Neural crest cell (in vitro differentiated cells): Measurements from ENCODE around the gene PITPNM1. TPM values are rescaled to one million over a fixed set of nuclear protein-coding genes. Genes with fewer than 3 reads are reported as not detected.

ENCODE experiments used
- DNase-seq: peaks from one replicate; pipeline ENCODE4 v3.0.0; 2021; ENCODE audit warnings: low read depth, mixed read lengths, low spot score
- H3K27ac Mint-ChIP-seq: one replicate; pipeline ENCODE4 v1.8.0; 2021; ENCODE audit warnings: mild to moderate bottlenecking, mixed read lengths; ENCODE audit not compliant: unreplicated experiment
- H3K27me3 Mint-ChIP-seq: 2 replicates; pipeline ENCODE4 v1.8.0; 2021; ENCODE audit warnings: low read depth, mild to moderate bottlenecking, mixed read lengths
- H3K36me3 Mint-ChIP-seq: 2 replicates; pipeline ENCODE4 v1.8.0; 2021; ENCODE audit warnings: low read depth, mild to moderate bottlenecking, mixed read lengths
- H3K4me1 Mint-ChIP-seq: 2 replicates; pipeline ENCODE4 v1.8.0; 2021; ENCODE audit warnings: mixed read lengths
- H3K4me3 Mint-ChIP-seq: one replicate; pipeline ENCODE4 v1.8.0; 2021; ENCODE audit warnings: mild to moderate bottlenecking, mixed read lengths
- H3K9me3 Mint-ChIP-seq: 2 replicates; pipeline ENCODE4 v1.8.0; 2021; ENCODE audit warnings: mixed read lengths
- CTCF ChIP-seq: fragments of 200-600 bp; sonication (generic); conservative IDR thresholded peaks from 2 replicates; pipeline ENCODE4 v1.5.0; 2021; ENCODE audit warnings: antibody characterized with exemption, mild to moderate bottlenecking
- microRNA-seq: library from miRNA; unstranded; fragments of <30 nt; microRNA quantifications from one replicate; pipeline ENCODE4, GENCODE V29; 2020
- total RNA-seq: library from RNA; stranded (reverse); gene quantifications from 2 replicates; pipeline ENCODE4 v1.2.1, GENCODE V29; 2021

Gene PITPNM1
- total RNA-seq, 1 donor from 2014 or later: 109 TPM

DNA sequence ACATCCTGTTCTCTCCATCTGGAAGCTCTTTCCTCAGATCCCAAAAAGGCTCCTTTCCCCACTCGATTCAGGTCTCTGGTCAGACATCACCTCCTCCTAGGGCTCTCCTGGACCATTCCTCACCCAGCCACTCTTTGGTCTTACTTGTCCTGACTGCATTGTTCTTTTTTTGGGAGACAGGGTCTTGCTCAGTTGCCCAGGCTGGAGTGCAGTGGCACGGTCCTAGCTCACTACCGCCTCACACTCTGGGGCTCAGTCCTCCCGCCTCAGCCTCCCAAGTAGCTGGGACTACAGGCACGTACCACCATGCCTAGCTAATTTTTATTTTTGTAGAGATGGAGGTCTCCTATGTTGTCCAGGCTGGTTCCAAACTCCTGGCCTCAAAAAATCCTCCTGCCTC, 59.6 kb downstream of the PITPNM1 start:
- Mint-ChIP-seq H3K36me3 (no peaks in the 10 kb centered on the region), H3K4me3 (peak overlapping the region; percentile 88), H3K27me3 (no peaks in the 10 kb centered on the region), H3K9me3 (no peaks in the 10 kb centered on the region), H3K27ac (peak overlapping the region; percentile 57), H3K4me1 (peaks cover 11% of the 10 kb centered on the region)
- no peak for TF ChIP-seq CTCF
- DNase-seq: no peak

DNA sequence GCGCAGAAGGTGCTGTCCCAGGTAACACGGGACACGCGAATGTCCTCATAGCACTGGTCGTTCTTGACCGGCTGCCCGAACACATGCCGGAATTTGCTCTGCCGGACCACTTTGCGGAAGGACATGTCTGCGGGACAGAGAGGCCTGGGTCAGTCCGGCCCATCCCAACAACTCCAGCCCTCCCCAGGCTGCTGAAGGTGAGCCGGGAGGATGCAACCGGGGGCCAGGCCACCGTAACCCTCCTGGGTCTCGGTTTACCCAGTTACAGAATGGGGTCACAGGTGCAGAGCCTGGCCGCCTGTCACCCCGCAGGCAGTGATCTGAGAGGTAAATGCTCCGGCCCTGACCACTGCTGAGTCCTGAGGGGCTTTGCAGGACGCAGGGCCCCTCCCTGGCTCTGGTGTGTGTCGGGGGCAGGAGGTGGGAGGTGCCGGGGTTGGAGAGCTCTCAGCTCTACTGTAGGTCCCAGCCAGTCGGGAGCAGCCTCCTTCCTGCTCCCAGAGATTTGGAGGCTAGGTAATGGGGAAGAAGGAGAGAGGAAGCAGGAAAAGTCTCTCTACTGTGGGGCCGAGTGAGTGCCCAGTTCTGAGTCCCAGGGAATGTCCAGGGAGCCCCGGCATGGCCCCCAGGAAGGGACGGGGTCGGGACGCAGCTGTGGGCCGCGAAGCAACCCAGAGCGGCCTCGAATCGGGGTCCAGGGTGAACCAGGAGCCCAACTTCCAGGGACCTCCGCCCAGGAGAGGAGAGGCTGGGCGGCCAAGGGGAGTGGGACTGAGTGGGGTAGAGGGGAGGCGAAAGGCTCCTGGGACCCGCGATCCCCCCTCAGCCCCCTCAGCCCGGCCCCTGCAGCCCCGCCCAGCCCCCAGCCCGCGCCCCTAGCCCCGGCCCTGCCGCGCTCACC, 62.4 kb downstream of the PITPNM1 start:
- no peak for TF ChIP-seq CTCF
- H3K9me3 Mint-ChIP-seq: no peaks in the 10 kb centered on the region
- no peak for DNase-seq
- H3K36me3 Mint-ChIP-seq: peaks cover 3% of the 10 kb centered on the region
- peak overlapping the region; percentile 87 for H3K4me3 Mint-ChIP-seq
- no peaks in the 10 kb centered on the region for H3K27me3 Mint-ChIP-seq
- H3K27ac Mint-ChIP-seq: no peak overlapping the region
- peaks cover 4% of the 10 kb centered on the region for H3K4me1 Mint-ChIP-seq

Small RNA genes within 50 kb of the gene (microRNA-seq; reads per million reads assigned to microRNA genes)
- gene MIR6752: not detected

Other genes with a start within 250 kb of the PITPNM1 start
- gene GRK2, start 238.9 kb downstream of the PITPNM1 start, total RNA-seq: 51.3 and 55.1 TPM in 2 replicates
- gene ANKRD13D, start 216.1 kb downstream of the PITPNM1 start, total RNA-seq: 58.9 and 71.8 TPM in 2 replicates
- gene SSH3, start 201.8 kb downstream of the PITPNM1 start, total RNA-seq: 3.0 and 3.3 TPM in 2 replicates
- 3.7 and 7.1 TPM in 2 replicates for gene POLD4, start 151.8 kb downstream of the PITPNM1 start, total RNA-seq
- 0.41 and 0.68 TPM in 2 replicates for gene CLCF1, start 131.8 kb downstream of the PITPNM1 start, total RNA-seq
- gene RAD9A, start 113.4 kb downstream of the PITPNM1 start, total RNA-seq: 46.1 and 49.4 TPM in 2 replicates
- gene PPP1CA, start 103.5 kb downstream of the PITPNM1 start, total RNA-seq: 222 and 223 TPM in 2 replicates
- 0.66 and 1.8 TPM in 2 replicates for gene TBC1D10C, start 101.3 kb downstream of the PITPNM1 start, total RNA-seq
- gene CARNS1, start 89.7 kb downstream of the PITPNM1 start, total RNA-seq: 0.07 and 0.12 TPM in 2 replicates
- gene RPS6KB2, start 76.9 kb downstream of the PITPNM1 start, total RNA-seq: 48.4 and 55.0 TPM in 2 replicates
- gene PTPRCAP, start 67.7 kb downstream of the PITPNM1 start, total RNA-seq: 0.84 and 1.6 TPM in 2 replicates
- 79.0 and 89.5 TPM in 2 replicates for gene CORO1B, start 61.9 kb downstream of the PITPNM1 start, total RNA-seq
- not detected in 2 replicates for gene GPR152, start 52.6 kb downstream of the PITPNM1 start, total RNA-seq
- not detected in 2 replicates for gene CABP4, start 50.0 kb downstream of the PITPNM1 start, total RNA-seq
- 37.3 and 40.8 TPM in 2 replicates for gene TMEM134, start 36.1 kb downstream of the PITPNM1 start, total RNA-seq
- gene AIP, start 22.3 kb downstream of the PITPNM1 start, total RNA-seq: 48.7 and 50.1 TPM in 2 replicates
- 32.0 and 32.8 TPM in 2 replicates for gene CDK2AP2, start 2.8 kb upstream of the PITPNM1 start, total RNA-seq
- gene CABP2, start 18.1 kb upstream of the PITPNM1 start, total RNA-seq: not detected in 2 replicates
- 776 and 780 TPM in 2 replicates for gene GSTP1, start 78.4 kb upstream of the PITPNM1 start, total RNA-seq
- 182 and 191 TPM in 2 replicates for gene NDUFV1, start 101.6 kb upstream of the PITPNM1 start, total RNA-seq
- 11.0 and 13.9 TPM in 2 replicates for gene NUDT8, start 124.6 kb upstream of the PITPNM1 start, total RNA-seq
- not detected in 2 replicates for gene TBX10, start 134.4 kb upstream of the PITPNM1 start, total RNA-seq
- gene ACY3, start 145.4 kb upstream of the PITPNM1 start, total RNA-seq: not detected in 2 replicates
- not detected in 2 replicates for gene ALDH3B2, start 169.3 kb upstream of the PITPNM1 start, total RNA-seq